Common myeloid progenitor, CD34-positive (primary cell): ENCODE measurements around the gene RELL2.

ENCODE experiments used
- CTCF ChIA-PET: fragments of 350-600 bp; sonication (Branson Sonifier 250); formaldehyde crosslinking; loops from one replicate; lab custom pipeline; 2021; ENCODE audit warnings: antibody characterized with exemption; lab: Charles Lee
- POLR2A ChIA-PET: fragments of 350-600 bp; sonication (Branson Sonifier 250); formaldehyde crosslinking; loops from one replicate; lab custom pipeline; 2021; ENCODE audit warnings: antibody characterized with exemption; lab: Charles Lee
- DNase-seq, 3 donors: peaks; one replicate each; pipeline versions ENCODE4 v3.0.0 to v3.0.0-alpha.2; 2013
- H3K27ac ChIP-seq, 2 experiments: 1 replicate in 1 of 2; 2 replicates in 1 of 2; pipeline ENCODE4 v1.7.0; 2013; ENCODE audit warnings: inconsistent platforms in 2 of 2, low read length in 2 of 2, mild to moderate bottlenecking in 2 of 2, low read depth in 1 of 2, moderate library complexity in 1 of 2; ENCODE audit not compliant: severe bottlenecking in 2 of 2, insufficient read depth in 1 of 2, poor library complexity in 1 of 2
- H3K27me3 ChIP-seq, 5 experiments: replicated peaks in 2 of 5; 1 replicate in 3 of 5; 2 replicates in 2 of 5; pipeline versions ENCODE4 v1.6.1 to v1.7.0; 2013; ENCODE audit warnings: low read length in 4 of 5, mild to moderate bottlenecking in 2 of 5, moderate library complexity in 2 of 5, inconsistent platforms in 1 of 5; ENCODE audit not compliant: insufficient read depth in 5 of 5, control insufficient read depth in 4 of 5
- H3K36me3 ChIP-seq, 4 experiments: 1 replicate in 2 of 4; 2 replicates in 2 of 4; pipeline versions ENCODE4 v1.6.1 to v1.7.0; 2013; ENCODE audit warnings: low read length in 3 of 4, control low read depth in 1 of 4, mild to moderate bottlenecking in 1 of 4; ENCODE audit not compliant: control insufficient read depth in 4 of 4, insufficient read depth in 4 of 4
- H3K4me1 ChIP-seq, 4 experiments: 1 replicate in 3 of 4; 2 replicates in 1 of 4; pipeline versions ENCODE4 v1.6.1 to v1.7.1; 2013; ENCODE audit warnings: low read length in 3 of 4, mild to moderate bottlenecking in 3 of 4, control low read depth in 1 of 4, inconsistent platforms in 1 of 4, moderate library complexity in 1 of 4; ENCODE audit not compliant: control insufficient read depth in 4 of 4, insufficient read depth in 4 of 4; ENCODE audit errors: control extremely low read depth in 1 of 4
- H3K4me3 ChIP-seq, 7 experiments: 1 replicate in 4 of 7; 2 replicates in 3 of 7; pipeline versions ENCODE4 v1.5.1 to v1.7.0; 2013; ENCODE audit warnings: mild to moderate bottlenecking in 7 of 7, low read length in 6 of 7, moderate library complexity in 6 of 7, inconsistent platforms in 2 of 7, low read depth in 2 of 7, control low read depth in 1 of 7; ENCODE audit not compliant: insufficient read depth in 4 of 7, control insufficient read depth in 1 of 7; ENCODE audit errors: extremely low read depth in 1 of 7
- H3K9me3 ChIP-seq, 5 experiments: 1 replicate in 4 of 5; 2 replicates in 1 of 5; pipeline versions ENCODE4 v1.6.1 to v1.7.1; 2013; ENCODE audit warnings: low read length in 4 of 5, mild to moderate bottlenecking in 2 of 5, inconsistent platforms in 1 of 5, low read depth in 1 of 5, moderate library complexity in 1 of 5; ENCODE audit not compliant: control insufficient read depth in 4 of 5, insufficient read depth in 2 of 5; ENCODE audit errors: control extremely low read depth in 1 of 5
- WGBS: methylation state at CpG from one replicate; pipeline ENCODE4 v1.1.5; 2013; ENCODE audit not compliant: insufficient coverage; 5-methylcytosine and 5-hydroxymethylcytosine counted together

The RELL2 gene

GRCh38 chr5:141685591-141685990 is 48.8 kb downstream of the RELL2 start:
- CTCF ChIA-PET = no interaction called here
- no peak for DNase-seq
- 92% methylated on average over 1 of the region's 1 CpG for WGBS
- no peak overlapping the region for H3K4me3 ChIP-seq
- no peaks in the 10 kb centered on the region for H3K9me3 ChIP-seq
- peaks cover 0 to 25% (median 6%) of the 10 kb centered on the region in 5 experiments for H3K27me3 ChIP-seq
- POLR2A ChIA-PET = no interaction called here
- peaks cover 7 to 29% (median 23%) of the 10 kb centered on the region in 4 experiments for H3K4me1 ChIP-seq
- H3K27ac ChIP-seq = no peak overlapping the region
- H3K36me3 ChIP-seq = no peaks in the 10 kb centered on the region

- ChIA-PET POLR2A (no interaction called here), CTCF (interaction anchor here (1.2 to 1.8 kb wide), 3 partner anchors 13 to 192 kb away, joined by 3 to 6 read pairs (median 3); no protein-coding TSS in a partner anchor)
- no peak for DNase-seq
- no peaks in the 10 kb centered on the region for H3K36me3 ChIP-seq
- no peak overlapping the region for H3K4me3 ChIP-seq
- H3K27me3 ChIP-seq = peaks cover 0 to 20% (median 9%) of the 10 kb centered on the region in 5 experiments
- WGBS = 94% methylated on average over 2 of the region's 3 CpGs
- peaks cover 7 to 21% (median 19%) of the 10 kb centered on the region in 4 experiments for H3K4me1 ChIP-seq
- H3K27ac ChIP-seq = no peak overlapping the region
- H3K9me3 ChIP-seq = no peaks in the 10 kb centered on the region
These were observed 50.0 kb downstream of the RELL2 start for GRCh38 chr5:141686648-141687416.
